ENCODE data around the gene NELL2.

The NELL2 gene

GRCh38 chr12:44592626-44593025 lies 283.5 kb downstream of the NELL2 start:
- no peak for DNase-seq

- DNase-seq = no peak
Measured at GRCh38 chr12:44589697-44590096, 286.4 kb downstream of the NELL2 start.

- DNase-seq = no peak
Measured at GRCh38 chr12:44588651-44589050, 287.5 kb downstream of the NELL2 start.

GRCh38 chr12:44584625-44585024 lies 291.5 kb downstream of the NELL2 start:
- no peak for DNase-seq

GRCh38 chr12:44582521-44582920 lies 293.6 kb downstream of the NELL2 start:
- DNase-seq = no peak

- DNase-seq = no peak
Measured at GRCh38 chr12:44581642-44582242, 294.4 kb downstream of the NELL2 start.

- DNase-seq = no peak
Measured at GRCh38 chr12:44574586-44574985, 301.5 kb downstream of the NELL2 start.

- DNase-seq = no peak
Measured at GRCh38 chr12:44573723-44574122, 302.4 kb downstream of the NELL2 start.

- DNase-seq = no peak
Measured at GRCh38 chr12:44571006-44571550, 305.0 kb downstream of the NELL2 start.

- DNase-seq = no peak
Measured at GRCh38 chr12:44570036-44570583, 306.0 kb downstream of the NELL2 start.

- DNase-seq = no peak
Measured at GRCh38 chr12:44565163-44565562, 311.0 kb downstream of the NELL2 start.

GRCh38 chr12:44563486-44563885 lies 312.6 kb downstream of the NELL2 start:
- no peak for DNase-seq

GRCh38 chr12:44558340-44559100 lies 317.6 kb downstream of the NELL2 start:
- DNase-seq = no peak

- no peak for DNase-seq
Measured at GRCh38 chr12:44555454-44555853, 320.7 kb downstream of the NELL2 start.

GRCh38 chr12:44551631-44552030 lies 324.5 kb downstream of the NELL2 start:
- DNase-seq = no peak

- no peak for DNase-seq
Measured at GRCh38 chr12:44550377-44550776, 325.7 kb downstream of the NELL2 start.

GRCh38 chr12:44546060-44546459 lies 330.1 kb downstream of the NELL2 start:
- no peak for DNase-seq

GRCh38 chr12:44544018-44544417 lies 332.1 kb downstream of the NELL2 start:
- DNase-seq = no peak

GRCh38 chr12:44542716-44543115 lies 333.4 kb downstream of the NELL2 start:
- no peak for DNase-seq

GRCh38 chr12:44537354-44537753 lies 338.8 kb downstream of the NELL2 start:
- DNase-seq = no peak

GRCh38 chr12:44532940-44533339 lies 343.2 kb downstream of the NELL2 start:
- DNase-seq = no peak

GRCh38 chr12:44531320-44531971 lies 344.7 kb downstream of the NELL2 start:
- no peak for DNase-seq

GRCh38 chr12:44526655-44527182 lies 349.4 kb downstream of the NELL2 start:
- DNase-seq = no peak
